H1 (cell line): Measurements from ENCODE around the gene COL26A1. TPM values are rescaled to one million over a fixed set of nuclear protein-coding genes. Genes with fewer than 3 reads are reported as not detected.

Source experiments
- CBX5 ChIP-seq: fragments of 300-800, 300-1000 bp; sonication (generic); IDR thresholded peaks from 2 replicates; pipeline ENCODE4 v1.7.1; 2016; ENCODE audit warnings: antibody characterized with exemption, low read length, low read depth
- SAP30 ChIP-seq: fragments of 300-600 bp; sonication (generic); IDR thresholded peaks from 2 replicates; pipeline ENCODE4 v1.7.1; 2012; ENCODE audit warnings: low read length, moderate library complexity, mild to moderate bottlenecking, inconsistent platforms; ENCODE audit not compliant: insufficient read depth, insufficient replicate concordance
- TBP ChIP-seq: IDR thresholded peaks from 2 replicates; pipeline ENCODE4 v1.6.1; 2011; ENCODE audit warnings: low read depth, low read length, improper control_type of control experiment
- TEAD4 ChIP-seq: IDR thresholded peaks from 2 replicates; pipeline ENCODE4 v1.6.1; 2012; ENCODE audit warnings: low read depth, low read length, inconsistent platforms, mixed read lengths
- polyA plus RNA-seq, 7 experiments: library from polyadenylated mRNA; depleted of rRNA in 3 of 7; stranded (reverse) in 5 of 7; unstranded in 2 of 7; fragments of >200 nt in 5 of 7; fragments of 200-250 nt in 2 of 7; gene quantifications; 1 replicate in 5 of 7; 2 replicates in 1 of 7; 4 replicates in 1 of 7; pipeline versions ENCODE4 v1.2.1 to v1.2.3, GENCODE V29; 2011 to 2013; ENCODE audit warnings: missing spikeins in 2 of 7, mixed read lengths in 2 of 7
- total RNA-seq: library from RNA; stranded (reverse); fragmentation: NEBNext Ultra II Directional; extraction: Animal tissue kit (Norgen Biotek cat#: 25700); gene quantifications from 2 replicates; pipeline ENCODE4 v1.2.1, GENCODE V29; 2021

Gene COL26A1
- total and polyA plus RNA-seq, 2 of the 8 experiments (the other 6 are each of a cell fraction or from before 2014, with no cell fraction given), result 51.1 to 68.8 TPM

DNA sequence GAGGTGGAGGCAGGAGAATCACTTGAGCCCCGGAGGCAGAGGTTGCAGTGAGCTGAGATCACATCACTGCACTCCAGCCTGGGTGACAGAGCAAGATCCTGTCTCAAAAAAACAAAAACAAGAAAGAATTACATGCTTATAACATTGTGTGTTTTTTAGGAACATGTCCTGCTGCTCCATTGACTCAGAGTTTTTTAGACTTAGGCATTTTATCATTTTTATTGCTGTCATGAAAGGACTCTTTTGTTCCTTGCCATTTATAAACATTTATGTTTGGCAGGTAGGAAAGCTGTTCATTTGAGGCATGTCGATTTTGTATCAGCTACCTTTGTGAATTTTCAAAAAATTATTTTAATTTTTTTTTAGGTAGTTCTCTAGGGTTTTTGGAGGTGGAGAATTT lies 20.3 kb downstream of the COL26A1 start (continued):
- TF ChIP-seq TEAD4 (no peak), TBP (no peak), SAP30 (no peak), CBX5 (no peak)
- TF ChIP-seq, all 59 proteins: peak for 0
